Panc1 (cell line): ENCODE data around the gene USP31. TPM values are rescaled to one million over a fixed set of nuclear protein-coding genes. Genes with fewer than 3 reads are reported as not detected.

Source experiments
- ATAC-seq: fragments of 200-7000 bp; cut with Tn5 transposase; 2 replicates; pipeline ENCODE4 v1.9.1; 2020; ENCODE audit warnings: mild to moderate bottlenecking, moderate library complexity
- BruUV-seq: library from RNA; stranded (reverse); fragments of 400-500 nt; replicated peaks from 2 replicates; lab custom pipeline; 2021; lab: Mats Ljungman, UMichigan
- CTCF ChIA-PET: fragments of 300-600 bp; sonication (Branson Sonifier 250); formaldehyde crosslinking; loops from one replicate; lab custom pipeline; 2022; ENCODE audit warnings: antibody characterized with exemption; lab: Charles Lee
- POLR2A ChIA-PET: fragments of 300-600 bp; sonication (Branson Sonifier 250); formaldehyde crosslinking; loops from one replicate; lab custom pipeline; 2022; ENCODE audit warnings: antibody characterized with exemption; lab: Charles Lee
- DNase-seq: peaks from one replicate; pipeline ENCODE4 v3.0.0-alpha.2; 2010; ENCODE audit warnings: low read depth, low spot score
- H3K27ac ChIP-seq: 2 replicates; pipeline ENCODE4 v1.5.1; 2011; ENCODE audit warnings: mild to moderate bottlenecking, low read length, inconsistent platforms
- H3K27me3 ChIP-seq: fragments of 200-500 bp; sonication (Bioruptor generic); 2 replicates; pipeline ENCODE4 v1.6.0; 2014; ENCODE audit warnings: low read length, inconsistent platforms; ENCODE audit not compliant: control insufficient read depth, insufficient read depth
- H3K36me3 ChIP-seq: fragments of 200-500 bp; sonication (Bioruptor generic); 2 replicates; pipeline ENCODE4 v1.5.1; 2014; ENCODE audit warnings: inconsistent platforms, mild to moderate bottlenecking, low read length, moderate library complexity; ENCODE audit not compliant: control insufficient read depth, insufficient read depth
- H3K4me1 ChIP-seq: 2 replicates; pipeline ENCODE4 v1.5.1; 2011; ENCODE audit warnings: inconsistent platforms, mild to moderate bottlenecking, low read length, moderate library complexity; ENCODE audit not compliant: control insufficient read depth, insufficient read depth
- H3K4me3 ChIP-seq, 2 experiments: 2 replicates each; pipeline ENCODE4 v1.5.1; 2011 to 2012; ENCODE audit warnings: low read depth in 2 of 2, low read length in 2 of 2, mild to moderate bottlenecking in 2 of 2, inconsistent platforms in 1 of 2, moderate library complexity in 1 of 2
- H3K9me3 ChIP-seq: fragments of 200-500 bp; sonication (Bioruptor generic); 2 replicates; pipeline ENCODE4 v1.5.1; 2014; ENCODE audit warnings: low read depth, mild to moderate bottlenecking, inconsistent platforms, low read length, moderate library complexity; ENCODE audit not compliant: control insufficient read depth, insufficient read depth
- POLR2AphosphoS5 ChIP-seq: IDR thresholded peaks from 2 replicates; pipeline ENCODE4 v1.6.1; 2012; ENCODE audit warnings: mild to moderate bottlenecking, low read depth, low read length, moderate library complexity
- SIN3A ChIP-seq: IDR thresholded peaks from 2 replicates; pipeline ENCODE4 v1.6.1; 2012; ENCODE audit warnings: low read depth, mild to moderate bottlenecking, low read length, moderate library complexity, borderline replicate concordance; ENCODE audit not compliant: insufficient read depth
- TCF7L2 ChIP-seq: IDR thresholded peaks from 2 replicates; pipeline ENCODE4 v1.6.1; 2011; ENCODE audit warnings: mild to moderate bottlenecking, low read depth, low read length, inconsistent platforms
- in situ Hi-C: cut with HindIII; loops from 2 replicates; pipeline ENCODE4 v1.10.0; 2016; ENCODE audit warnings: low sequenced_read_pairs, low pct_unique_long_range_greater_than_20kb
- intact Hi-C: fragments of 100-400 bp; cut with micrococcal nuclease; formaldehyde crosslinking; loops from one replicate; pipeline ENCODE4 v1.10.0; 2022; ENCODE audit not compliant: unreplicated experiment
- total RNA-seq: library from RNA; stranded (reverse); gene quantifications from one replicate; pipeline ENCODE4 v1.2.1, GENCODE V29; 2021; ENCODE audit not compliant: unreplicated experiment
- TF ChIP-seq, protein P1 (sequence below), 2 experiments: IDR thresholded peaks; 2 replicates each; pipeline ENCODE4 v1.6.1; 2011 to 2012; ENCODE audit warnings: low read depth in 2 of 2, control low read depth in 1 of 2, low read length in 1 of 2, mild to moderate bottlenecking in 1 of 2, moderate library complexity in 1 of 2; ENCODE audit not compliant: insufficient read depth in 1 of 2
- TF ChIP-seq, protein P2 (sequence below): fragments of 450-650 bp; IDR thresholded peaks from 2 replicates; pipeline ENCODE4 v1.5.1; 2017; ENCODE audit warnings: mild to moderate bottlenecking

Gene USP31
- total RNA-seq, 1 experiment from 2014 or later = 27.2 TPM

DNA sequence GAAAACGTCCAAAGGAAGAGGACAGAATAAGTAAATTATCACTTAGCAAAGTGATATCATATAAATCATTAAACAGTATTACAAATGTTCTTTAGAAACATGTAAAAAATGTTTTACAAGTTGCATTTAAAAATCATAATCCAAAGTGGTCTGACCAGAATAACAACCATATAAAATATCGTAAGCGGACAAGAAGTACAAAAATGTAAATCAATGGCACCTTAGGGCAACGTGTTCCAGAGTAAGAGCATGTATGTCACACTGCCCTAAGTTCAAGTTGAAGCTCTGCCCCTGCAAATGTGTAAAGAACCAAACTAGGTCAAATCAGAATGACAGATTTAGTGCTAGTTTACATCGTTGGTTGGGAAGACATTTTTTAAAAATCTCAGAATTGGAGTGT is 11.4 kb downstream of the USP31 start:
- TF ChIP-seq, protein P1, sequence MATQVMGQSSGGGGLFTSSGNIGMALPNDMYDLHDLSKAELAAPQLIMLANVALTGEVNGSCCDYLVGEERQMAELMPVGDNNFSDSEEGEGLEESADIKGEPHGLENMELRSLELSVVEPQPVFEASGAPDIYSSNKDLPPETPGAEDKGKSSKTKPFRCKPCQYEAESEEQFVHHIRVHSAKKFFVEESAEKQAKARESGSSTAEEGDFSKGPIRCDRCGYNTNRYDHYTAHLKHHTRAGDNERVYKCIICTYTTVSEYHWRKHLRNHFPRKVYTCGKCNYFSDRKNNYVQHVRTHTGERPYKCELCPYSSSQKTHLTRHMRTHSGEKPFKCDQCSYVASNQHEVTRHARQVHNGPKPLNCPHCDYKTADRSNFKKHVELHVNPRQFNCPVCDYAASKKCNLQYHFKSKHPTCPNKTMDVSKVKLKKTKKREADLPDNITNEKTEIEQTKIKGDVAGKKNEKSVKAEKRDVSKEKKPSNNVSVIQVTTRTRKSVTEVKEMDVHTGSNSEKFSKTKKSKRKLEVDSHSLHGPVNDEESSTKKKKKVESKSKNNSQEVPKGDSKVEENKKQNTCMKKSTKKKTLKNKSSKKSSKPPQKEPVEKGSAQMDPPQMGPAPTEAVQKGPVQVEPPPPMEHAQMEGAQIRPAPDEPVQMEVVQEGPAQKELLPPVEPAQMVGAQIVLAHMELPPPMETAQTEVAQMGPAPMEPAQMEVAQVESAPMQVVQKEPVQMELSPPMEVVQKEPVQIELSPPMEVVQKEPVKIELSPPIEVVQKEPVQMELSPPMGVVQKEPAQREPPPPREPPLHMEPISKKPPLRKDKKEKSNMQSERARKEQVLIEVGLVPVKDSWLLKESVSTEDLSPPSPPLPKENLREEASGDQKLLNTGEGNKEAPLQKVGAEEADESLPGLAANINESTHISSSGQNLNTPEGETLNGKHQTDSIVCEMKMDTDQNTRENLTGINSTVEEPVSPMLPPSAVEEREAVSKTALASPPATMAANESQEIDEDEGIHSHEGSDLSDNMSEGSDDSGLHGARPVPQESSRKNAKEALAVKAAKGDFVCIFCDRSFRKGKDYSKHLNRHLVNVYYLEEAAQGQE (IDR thresholded peaks at IDR 0.05; ENCODE audit: insufficient read depth in 1 of 2, low read depth in 2 of 2, low read length in 1 of 2) = no peak
- TF ChIP-seq SIN3A (no peak), TCF7L2 (no peak), POLR2AphosphoS5 (no peak)
- TF ChIP-seq, protein P2, sequence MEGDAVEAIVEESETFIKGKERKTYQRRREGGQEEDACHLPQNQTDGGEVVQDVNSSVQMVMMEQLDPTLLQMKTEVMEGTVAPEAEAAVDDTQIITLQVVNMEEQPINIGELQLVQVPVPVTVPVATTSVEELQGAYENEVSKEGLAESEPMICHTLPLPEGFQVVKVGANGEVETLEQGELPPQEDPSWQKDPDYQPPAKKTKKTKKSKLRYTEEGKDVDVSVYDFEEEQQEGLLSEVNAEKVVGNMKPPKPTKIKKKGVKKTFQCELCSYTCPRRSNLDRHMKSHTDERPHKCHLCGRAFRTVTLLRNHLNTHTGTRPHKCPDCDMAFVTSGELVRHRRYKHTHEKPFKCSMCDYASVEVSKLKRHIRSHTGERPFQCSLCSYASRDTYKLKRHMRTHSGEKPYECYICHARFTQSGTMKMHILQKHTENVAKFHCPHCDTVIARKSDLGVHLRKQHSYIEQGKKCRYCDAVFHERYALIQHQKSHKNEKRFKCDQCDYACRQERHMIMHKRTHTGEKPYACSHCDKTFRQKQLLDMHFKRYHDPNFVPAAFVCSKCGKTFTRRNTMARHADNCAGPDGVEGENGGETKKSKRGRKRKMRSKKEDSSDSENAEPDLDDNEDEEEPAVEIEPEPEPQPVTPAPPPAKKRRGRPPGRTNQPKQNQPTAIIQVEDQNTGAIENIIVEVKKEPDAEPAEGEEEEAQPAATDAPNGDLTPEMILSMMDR = no peak
- Histone ChIP-seq H3K36me3 (no peaks in the 10 kb centered on the region), H3K27ac (no peak overlapping the region), H3K4me1 (peaks cover 19% of the 10 kb centered on the region), H3K27me3 (no peaks in the 10 kb centered on the region), H3K9me3 (peaks cover 3% of the 10 kb centered on the region; the same call in 1 of the 2 replicates), H3K4me3 (no peak overlapping the region)
- in situ Hi-C loops = no loop called here
- DNase-seq (no peak), ATAC-seq (no peak)
- CTCF ChIA-PET = no interaction called here
- BruUV-seq = no TSS peak
- intact Hi-C loops = no loop called here
- POLR2A ChIA-PET = no interaction called here

GRCh38 chr16:23137256-23137655 is 12.0 kb downstream of the USP31 start:
- POLR2A ChIA-PET = no interaction called here
- Histone ChIP-seq H3K4me3 (no peak overlapping the region), H3K4me1 (peaks cover 17% of the 10 kb centered on the region), H3K36me3 (no peaks in the 10 kb centered on the region), H3K9me3 (peaks cover 3% of the 10 kb centered on the region; the same call in 1 of the 2 replicates), H3K27me3 (no peaks in the 10 kb centered on the region), H3K27ac (no peak overlapping the region)
- no peak for TF ChIP-seq TCF7L2
- TF ChIP-seq, protein P1 (IDR thresholded peaks at IDR 0.05; ENCODE audit: insufficient read depth in 1 of 2, low read depth in 2 of 2, low read length in 1 of 2) = no peak
- TF ChIP-seq POLR2AphosphoS5 = no peak
- TF ChIP-seq, protein P2 = no peak
- TF ChIP-seq SIN3A = no peak
- no peak for DNase-seq
- no TSS peak for BruUV-seq
- ATAC-seq = no peak
- CTCF ChIA-PET = no interaction called here
- intact Hi-C loops (no loop called here), in situ Hi-C loops (no loop called here)
